Mesenteric fat pad (tissue), 1 donor: ENCODE measurements around the gene GBX2. TPM values are rescaled to one million over a fixed set of nuclear protein-coding genes. Genes with fewer than 3 reads are reported as not detected.
A peak's percentile ranks its signal among the peaks of the same experiment; 100 is the strongest.

Source experiments
- DNase-seq: peaks from one replicate; pipeline ENCODE4 v3.0.0-alpha.2; 2020; ENCODE audit warnings: low spot score
- total RNA-seq: library from RNA; stranded (reverse); fragmentation: NEBNext Ultra II Directional; extraction: Animal tissue kit (Norgen Biotek cat#: 25700); gene quantifications from one replicate; pipeline ENCODE4 v1.2.1, GENCODE V29; 2021
- donor health status: DM: yes; HTN: yes; CAD: no.

GBX2 gene
- total RNA-seq, 1 donor from 2014 or later: not detected

DNA sequence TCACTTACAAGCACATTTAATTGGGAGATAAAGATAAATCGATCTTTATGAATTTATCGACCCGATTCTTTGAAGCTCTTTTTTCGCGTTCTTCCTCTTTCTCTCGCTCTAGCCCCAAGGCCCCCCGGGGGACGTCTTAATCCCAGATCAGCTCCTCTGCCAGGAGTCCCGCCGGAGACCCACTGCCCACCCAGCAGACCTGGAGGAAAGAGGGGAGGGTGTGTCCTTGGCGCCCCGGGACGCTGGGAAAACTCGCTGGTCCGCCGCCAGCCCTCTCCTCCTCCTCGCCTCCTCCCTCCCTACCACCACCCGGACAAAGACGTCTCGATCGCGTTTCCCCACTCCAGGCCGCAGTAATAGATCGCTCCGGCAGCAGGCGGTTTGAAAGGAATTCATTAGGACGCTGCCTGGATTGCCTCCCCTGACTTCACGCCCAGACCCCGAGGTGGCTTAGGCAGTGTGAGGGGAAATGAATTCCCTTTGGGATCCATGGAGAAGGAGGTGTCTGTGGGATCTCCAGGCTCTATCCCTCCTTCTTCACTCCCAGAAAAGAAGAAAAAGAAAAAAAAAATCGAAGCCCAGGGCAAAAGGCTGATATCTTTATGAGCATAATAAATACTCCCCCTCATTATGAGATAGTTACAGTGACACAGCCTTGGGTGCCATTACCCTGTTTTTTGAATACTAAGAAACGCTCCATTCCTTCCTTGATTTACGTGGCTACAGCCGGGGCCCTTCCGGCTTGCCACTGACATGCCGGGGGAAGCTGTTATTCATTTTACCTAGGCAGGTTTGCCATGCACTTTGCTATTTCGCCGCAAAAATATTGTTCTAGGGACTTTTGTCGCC is 1.8 kb upstream of the GBX2 start:
- DNase-seq: peak; percentile 74

DNA sequence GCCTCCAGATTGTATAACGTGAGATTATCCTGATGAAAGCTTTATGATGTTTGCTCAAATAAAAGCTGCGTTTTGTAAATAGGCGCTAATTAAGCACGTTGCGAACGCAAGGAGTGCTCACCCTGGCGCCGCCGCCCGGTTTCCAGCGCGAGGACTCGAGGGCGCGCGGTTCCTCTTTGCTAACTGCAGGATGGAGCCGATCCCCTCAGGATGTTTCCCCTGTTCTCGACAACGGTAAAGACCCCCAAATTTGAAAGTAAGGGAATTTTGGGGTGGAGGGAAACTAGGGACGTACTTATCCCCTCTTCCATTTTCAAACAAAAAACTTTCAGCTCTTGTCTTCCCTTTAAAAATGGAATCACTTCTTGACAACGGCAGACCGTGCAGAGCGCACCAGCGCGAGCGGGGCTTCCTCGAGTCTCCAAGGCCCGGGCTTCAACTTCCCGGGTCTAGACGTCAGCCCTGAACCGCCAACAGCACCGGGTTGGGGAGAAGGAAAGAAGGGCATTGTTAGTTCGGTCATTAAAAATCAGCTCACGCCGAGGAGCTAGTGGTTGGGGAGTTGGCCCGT is 1.1 kb upstream of the GBX2 start:
- peak; percentile 75 for DNase-seq

DNA sequence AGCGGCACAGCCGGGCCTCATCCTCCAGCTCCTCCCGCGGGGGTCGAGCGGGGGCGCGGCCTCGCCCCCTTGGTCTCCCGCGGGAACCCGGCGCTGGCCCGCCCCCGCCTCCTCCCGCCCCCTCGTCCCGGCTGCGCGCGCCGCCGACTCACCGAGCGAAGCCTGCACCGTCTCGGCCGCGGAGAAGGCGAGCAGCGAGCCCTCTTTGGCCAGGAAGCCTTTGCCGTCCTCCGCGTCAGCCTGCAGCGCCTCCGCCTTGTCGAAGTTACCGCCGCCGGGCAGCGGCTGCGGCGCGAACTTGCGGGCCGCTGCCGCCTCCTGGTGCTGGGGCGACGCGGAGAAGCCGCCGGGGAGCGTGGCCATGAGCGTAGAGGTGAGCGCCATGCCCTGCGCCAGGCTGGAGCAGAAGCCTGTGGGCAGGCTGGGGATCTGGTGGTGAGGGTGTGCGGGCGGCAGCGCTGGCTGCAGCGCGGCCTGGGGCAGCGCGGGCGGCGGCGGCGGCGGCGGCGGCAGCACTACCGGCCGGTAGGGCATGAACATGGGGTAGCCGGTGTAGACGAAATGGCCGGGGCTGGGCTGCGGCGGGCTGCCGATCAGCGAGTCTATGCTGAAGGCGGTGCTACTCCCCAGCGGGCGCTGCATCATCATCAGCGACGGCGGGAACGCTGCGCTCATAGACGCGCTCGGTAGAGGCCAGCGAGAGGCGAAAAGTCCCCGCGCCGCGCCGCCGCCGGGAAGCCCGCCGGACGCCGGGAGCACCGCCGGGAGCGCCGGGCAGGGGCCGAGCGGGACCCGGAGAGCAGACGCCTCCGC is 683 bp downstream of the GBX2 start:
- peak; percentile 89 for DNase-seq

DNA sequence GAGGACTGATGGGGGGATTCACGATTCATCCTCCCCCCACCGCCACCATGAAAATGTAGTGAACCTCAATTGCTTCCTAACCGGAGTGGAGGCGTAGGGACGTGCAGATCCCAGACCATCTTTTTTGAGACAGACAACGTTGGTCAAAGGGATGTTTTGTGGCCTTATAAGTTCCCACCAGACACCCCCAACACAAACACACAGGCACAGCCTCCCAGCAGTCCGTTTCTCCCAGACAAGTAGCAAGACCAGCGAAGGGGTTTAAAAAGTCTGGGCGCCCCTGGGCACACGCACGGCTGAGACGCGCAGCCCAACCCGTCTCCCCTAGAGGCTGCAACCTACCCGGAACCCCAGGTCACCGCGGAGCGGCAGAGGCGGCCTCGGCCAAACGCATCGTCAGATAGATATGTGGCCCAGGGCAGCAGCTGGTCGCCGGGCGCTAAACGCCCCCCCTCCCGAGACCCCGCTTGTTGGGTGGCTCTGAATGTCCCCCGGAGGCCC is 1.3 kb downstream of the GBX2 start:
- peak; percentile 81 for DNase-seq

DNA sequence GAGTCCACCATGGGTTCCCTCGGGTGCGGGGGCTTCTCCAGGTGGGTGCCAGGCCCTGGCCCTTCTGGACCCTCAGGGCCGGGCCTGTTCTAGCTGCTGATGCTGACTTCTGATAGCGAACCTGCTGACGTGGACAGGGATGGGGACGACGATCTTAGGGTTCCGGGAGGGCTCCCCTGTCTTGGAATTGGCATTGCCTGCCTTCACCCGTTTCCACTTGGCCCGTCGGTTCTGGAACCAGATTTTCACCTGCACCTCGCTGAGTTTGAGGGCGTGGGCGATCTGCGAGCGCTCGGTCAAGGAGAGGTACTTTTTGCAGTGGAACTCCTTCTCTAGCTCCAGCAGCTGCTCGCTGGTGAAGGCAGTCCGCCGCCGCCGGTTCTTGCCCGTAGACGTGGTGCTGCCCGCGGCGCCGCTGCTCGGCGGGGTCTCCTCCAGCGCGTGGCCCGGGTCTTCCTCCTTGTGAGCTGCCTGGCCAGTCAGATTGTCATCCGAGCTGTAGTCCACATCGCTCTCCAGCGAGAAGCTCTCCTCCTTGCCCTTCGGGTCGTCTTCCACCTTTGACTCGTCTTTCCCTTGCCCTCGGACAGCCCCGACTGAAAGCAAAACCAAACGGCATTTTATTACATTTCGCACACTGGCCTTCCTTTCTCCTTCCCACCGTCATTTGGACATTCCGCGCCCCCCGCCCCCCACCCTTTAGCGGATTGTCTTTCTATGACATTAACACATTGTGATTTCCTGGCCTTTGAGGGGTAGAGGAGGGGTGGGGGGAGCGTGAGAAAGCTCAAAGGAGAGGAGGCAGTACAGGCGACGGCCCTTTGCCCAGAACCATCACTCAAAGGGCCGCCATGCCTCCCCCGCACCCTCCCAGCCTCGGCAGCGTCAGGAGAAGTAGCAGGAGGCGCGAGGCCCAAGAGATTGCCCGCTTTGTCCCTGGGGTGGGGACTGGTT is 2.1 kb downstream of the GBX2 start:
- DNase-seq: peak; percentile 89

DNA sequence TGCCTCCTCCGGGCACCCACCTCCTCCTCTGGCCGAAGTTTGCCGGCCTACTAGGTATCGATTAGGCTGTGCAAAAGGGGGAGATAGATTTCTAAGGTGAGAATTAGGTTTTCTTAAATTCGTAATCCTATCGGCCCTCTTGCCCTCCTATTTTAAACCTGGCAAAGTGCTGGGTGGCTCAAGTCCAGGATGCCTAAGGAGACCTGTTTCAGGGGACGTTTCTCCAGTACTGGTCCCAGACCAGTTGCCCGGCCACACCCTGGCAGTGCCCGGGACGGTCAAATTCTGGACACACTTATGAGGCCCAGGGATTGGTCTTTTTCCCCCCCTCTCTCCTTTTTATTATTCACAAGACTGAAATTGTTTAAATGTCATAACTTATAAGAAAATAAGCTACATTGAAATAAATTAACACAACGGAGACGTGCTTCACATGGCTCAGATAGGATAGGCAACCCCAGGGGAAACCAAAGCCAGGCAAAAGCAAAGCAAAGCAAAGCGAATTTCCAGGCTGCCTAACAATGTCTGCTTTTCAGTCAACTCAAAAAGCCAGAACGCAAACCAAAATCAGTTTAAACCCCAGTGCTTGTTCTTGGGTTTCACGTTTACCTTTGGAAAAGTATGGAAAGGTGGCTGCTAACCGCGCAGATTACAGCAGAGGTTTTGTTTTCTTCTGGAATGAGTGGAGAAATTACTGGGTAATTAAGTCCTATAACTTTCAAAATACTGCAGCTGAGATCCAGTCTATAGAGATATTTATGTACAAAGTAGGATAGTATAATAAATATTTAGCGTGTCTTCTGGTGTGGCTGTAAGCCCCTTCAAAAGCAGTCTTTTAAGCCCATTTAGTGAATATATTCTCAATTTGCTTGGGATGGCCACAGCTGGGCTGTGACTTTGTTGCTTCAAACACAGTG is 3.0 kb downstream of the GBX2 start:
- peak; percentile 62 for DNase-seq

DNA sequence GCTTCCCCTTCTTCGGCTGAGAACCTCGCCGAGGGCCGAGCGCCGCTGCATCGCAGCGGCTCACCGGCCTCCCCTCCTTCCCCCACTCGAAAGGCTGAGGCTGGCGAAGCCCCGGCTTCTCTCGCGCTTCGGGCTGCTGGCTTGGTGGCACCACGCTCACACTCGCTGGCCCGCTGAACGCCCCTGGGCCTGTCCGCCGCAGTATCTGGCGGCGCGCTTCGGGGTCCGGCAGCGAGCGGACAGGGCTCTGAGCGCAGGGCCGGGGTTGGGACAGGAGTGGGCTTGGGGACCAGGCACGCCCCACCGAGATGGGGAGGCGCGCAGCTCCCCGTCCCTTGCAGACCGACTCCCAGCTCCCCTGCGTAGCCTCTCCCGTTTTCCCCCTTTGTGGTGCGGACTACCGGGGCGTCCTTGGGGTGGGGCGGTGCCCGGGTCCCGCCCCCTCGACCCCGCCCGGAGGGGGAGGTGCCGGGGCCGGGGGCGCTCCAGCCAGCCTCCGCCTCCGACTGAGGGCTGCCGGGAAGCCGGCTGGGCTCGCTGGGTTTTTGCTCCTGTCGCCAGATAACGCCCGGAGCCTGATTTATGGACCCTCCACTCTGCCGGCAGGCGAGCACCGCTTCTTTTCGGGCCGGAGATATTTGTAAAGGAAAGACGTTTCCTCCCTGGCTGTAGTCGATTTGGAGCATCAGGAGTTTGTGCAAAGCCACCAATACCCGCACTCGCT is 3.8 kb downstream of the GBX2 start:
- peak; percentile 53 for DNase-seq

DNA sequence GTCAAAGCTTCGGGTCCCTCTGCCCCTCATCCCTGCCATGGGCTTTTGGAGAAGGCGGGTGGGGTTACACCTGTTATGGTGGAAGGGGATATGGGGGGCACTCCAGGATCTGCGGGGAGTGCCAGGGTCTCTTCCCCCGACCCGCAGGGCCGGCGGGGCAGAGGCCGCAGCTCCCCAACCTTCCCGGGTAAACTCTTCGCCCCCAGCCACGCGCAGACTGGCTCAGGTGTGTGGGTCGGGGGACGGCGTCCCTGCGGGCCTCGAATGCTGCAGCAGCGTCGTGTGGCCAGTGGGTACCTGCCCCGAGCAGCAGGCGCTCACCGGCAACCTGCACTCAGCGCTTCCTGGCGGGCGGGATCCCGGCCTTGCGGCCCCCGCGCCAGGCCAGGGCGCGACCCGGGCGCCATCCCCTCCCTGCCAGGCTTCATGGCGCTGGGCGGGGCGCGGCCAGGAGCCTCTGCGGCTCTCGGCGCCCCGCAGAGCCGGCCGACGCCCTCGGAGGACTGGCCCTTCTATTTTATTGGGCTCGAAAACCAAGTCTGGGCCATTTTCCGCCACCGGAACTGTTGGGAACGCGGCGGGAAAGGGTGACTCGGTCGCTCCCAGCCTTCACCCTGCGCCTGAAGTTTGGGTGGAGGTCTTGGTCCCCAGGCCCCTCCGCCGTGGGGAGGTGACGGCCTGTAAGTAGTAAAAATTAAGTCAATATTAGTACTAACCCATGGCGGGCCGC is 4.5 kb downstream of the GBX2 start:
- DNase-seq: peak; percentile 81

DNA sequence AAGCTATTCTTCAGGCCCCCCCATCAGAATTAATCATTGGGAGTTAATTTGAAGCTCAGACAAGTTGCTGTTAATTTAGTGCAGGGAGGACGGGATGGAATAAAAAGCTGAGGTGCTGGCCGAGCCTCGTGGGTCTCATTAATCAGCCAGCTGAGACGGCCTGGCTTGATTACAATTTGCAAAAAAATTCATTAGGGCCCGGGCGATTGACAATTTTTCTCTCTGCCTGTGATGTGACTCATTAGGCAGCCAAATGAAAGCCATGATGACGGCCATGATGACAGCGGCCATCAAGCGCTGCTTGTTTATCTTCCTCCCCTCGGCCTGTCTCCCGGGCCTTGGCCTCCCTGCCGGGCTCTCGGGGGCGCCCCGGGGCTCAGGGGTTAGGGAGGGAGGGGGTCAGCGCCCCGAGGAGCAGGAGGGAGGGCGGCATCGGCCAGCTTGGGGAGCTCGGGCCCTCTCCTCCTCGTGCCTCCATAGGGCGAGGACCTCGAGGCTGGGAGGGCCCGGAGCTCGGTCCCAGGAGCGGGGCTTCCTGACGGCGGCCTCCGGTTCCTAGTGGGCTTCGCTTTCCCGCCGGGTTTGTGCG is 5.2 kb downstream of the GBX2 start:
- no peak for DNase-seq

DNA sequence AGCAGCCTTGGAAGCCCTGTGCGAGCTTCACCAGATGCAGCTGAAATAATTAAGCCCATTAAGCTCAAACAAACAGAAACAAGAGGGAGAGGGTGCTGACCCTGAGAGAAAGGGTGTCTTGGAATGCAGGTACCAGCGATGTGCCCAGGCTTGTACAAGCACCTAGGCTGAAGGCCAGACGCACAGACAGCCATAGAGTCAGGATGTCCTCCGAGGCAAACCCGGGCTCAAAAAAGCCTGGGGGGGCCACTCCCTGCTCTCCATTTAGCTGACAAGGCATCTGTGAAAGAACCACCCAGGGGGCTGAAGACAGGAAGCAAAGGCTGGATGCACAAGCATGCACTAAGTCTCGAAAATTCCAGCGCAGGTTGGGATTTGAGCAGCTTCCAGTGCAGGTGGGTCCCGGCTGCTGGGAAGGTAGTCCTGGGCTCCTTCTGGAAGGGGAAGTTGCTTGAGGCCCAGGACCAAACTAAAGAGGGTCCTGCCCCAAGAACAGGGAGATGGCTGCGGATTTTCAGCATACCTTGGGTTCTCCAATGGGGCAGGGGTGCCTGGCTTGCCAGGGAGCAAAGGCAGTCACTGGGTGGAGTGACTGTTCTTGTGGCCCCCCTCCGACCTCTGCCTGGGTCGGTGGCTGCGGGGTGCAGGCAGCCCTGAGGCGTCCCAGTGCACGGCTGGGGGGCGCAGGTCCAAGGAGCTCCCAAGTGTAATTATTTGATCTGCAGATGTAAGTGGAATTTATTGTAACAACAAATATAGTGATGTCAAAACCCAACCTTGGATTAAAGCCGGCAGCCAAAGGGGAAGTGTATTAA is 5.9 kb downstream of the GBX2 start:
- peak; percentile 75 for DNase-seq

DNA sequence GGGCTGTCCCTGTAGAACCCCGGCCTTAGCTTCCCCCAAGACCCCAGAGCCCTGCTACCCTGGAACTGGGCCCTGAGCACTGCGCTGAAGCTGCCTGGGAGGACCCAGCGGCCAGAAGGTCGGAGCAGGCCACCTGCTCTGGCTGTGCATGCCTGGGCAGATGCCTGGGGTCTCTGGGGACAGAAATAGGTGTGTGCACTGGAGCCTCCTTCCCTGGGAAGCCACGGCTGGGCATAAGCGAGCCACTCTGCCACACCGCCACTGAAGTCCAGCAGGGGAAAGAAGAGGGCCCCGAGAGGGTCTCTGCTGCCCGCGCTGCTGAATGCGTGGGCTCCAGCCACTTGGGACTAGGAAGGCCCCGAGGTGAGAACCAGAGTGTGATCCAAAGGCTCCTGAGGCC is 6.7 kb downstream of the GBX2 start:
- DNase-seq: no peak

DNA sequence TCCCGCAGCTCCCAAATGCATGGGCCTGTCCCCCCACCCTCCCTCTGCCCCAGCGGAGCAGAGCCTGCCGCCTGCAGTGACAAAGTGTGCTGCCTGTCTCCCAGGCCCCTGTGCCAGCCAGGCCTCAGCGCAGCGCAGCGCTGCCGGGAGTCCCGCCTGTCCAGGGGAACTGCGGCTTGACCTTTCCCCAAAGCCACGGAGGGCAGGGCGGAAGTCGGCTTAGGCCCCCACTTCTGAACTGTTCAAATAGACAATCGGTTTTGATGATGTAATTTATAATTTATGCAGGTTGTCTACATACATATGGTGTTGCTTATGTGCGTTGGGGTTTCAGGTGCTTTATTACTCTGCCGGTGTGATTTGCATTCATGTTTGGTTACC is 7.1 kb downstream of the GBX2 start:
- DNase-seq: peak; percentile 76

DNA sequence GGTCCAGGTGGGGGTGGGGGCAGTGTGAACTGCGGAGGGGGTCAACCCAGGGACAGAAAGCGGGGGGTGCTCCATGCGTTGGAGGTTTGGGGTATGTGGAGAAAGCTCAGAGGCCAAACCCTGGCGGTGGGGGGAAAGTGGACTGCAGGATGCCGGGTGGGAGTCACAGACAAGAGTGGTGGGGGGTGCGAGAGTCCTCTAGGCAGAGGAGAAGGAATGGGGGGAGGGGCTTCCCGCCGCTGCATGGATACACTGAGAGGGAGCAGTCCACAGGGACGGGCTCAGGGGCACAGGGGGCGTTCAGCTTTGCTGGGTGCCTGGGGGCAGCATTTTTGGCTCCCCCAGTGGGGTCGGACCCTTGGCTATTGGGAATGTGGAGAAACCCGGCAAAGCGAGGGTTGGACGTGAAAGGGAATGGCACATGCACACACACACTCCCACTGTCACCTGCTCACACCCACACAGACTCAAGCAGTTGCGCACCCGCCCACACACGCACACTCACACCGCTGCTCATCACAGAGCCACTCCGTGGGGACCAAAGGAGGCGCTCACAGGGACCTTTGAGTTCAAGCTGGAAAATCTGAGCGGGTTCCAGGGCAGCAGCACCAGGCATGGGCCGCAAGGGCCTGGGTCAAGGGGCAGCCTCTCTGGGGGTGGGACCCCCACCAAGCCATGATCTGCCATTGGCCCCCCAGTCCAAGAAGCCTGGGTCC is 7.7 kb downstream of the GBX2 start:
- DNase-seq: peak; percentile 80

DNA sequence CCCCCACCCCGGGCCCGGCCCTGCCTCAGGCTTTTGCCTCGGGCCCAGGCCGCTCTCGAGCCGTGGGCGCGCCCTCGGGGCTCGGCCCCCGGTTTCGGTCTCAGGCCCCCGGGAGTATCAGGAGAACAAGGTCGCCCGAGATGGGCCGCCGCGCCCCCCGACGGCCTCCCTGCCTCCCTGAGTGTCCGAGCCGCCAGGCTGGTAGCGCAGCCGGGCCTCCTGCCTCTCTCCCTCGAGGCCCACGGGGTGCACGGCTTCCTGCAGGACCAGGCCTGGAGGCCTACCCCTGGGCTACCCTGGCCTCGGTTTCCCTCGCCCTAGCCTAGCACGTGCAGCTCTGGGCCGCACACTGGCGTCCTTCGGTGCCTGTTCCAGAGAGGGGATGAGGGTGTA is 8.4 kb downstream of the GBX2 start:
- peak; percentile 88 for DNase-seq

DNA sequence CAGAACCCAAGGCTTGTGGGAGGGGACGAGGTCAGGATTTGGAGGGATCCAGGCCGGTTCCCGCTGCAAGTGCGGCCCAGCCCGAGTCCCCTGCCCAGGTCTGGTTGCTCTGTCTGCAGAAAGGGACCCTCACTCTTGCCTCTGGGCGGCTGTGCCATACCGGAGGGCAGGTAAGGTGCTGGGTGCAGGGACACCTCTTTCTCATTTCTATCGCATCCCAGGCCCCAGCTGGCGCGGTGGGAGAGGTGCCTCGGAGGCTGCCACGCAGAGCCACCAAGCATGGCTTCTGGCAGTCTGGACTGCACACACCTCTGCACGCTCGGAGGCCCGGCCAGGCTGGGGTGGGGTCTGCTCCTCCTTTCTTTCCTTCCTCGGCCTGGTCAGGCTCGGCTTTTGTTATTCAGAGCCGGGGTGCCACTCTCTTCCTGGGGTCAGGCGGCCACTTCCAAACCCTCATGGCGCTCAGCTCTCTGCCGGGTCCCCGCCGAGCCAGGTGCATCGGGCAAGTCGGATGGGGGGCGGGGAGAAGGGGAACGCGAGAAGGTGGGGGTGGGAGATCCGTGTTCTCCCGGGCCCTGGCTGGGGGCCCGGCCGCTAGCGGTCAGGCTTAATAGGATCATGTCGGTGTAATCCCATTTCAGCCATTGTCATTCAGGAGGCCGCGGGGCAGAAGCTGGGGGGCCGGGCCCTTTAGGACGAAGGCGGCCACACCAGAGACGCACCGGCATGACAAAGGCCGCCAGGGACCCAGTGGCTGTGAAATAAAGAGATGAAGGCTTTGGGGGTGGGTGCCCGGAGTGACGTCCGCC is 9.0 kb downstream of the GBX2 start:
- no peak for DNase-seq
